K562 (cell line): ENCODE data around the gene AP3B1. TPM values are rescaled to one million over a fixed set of nuclear protein-coding genes. Genes with fewer than 3 reads are reported as not detected.

Source experiments
- CREM ChIP-seq: IDR thresholded peaks from 2 replicates; pipeline ENCODE4 v1.6.1; 2014; ENCODE audit warnings: antibody characterized with exemption, low read depth
- GTF2F1 ChIP-seq: IDR thresholded peaks from 2 replicates; pipeline ENCODE4 v1.6.1; 2011; ENCODE audit warnings: low read depth, low read length, improper control_type of control experiment
- GTF3C2 ChIP-seq: IDR thresholded peaks from 3 replicates; pipeline ENCODE4 v1.6.1; 2011; ENCODE audit warnings: borderline replicate concordance, mild to moderate bottlenecking, moderate library complexity; ENCODE audit not compliant: insufficient read length; ENCODE audit errors: extremely low read depth
- MED1 ChIP-seq: sonication (generic); formaldehyde crosslinking; IDR thresholded peaks from 2 replicates; pipeline ENCODE4 v1.8.1; 2023; ENCODE audit warnings: missing genetic modification reagents, borderline replicate concordance
- MITF ChIP-seq: IDR thresholded peaks from 2 replicates; pipeline ENCODE4 v1.6.1; 2014; ENCODE audit warnings: antibody characterized with exemption
- PHF20 ChIP-seq: fragments of 450-650 bp; IDR thresholded peaks from 2 replicates; pipeline ENCODE4 v1.6.1; 2018; ENCODE audit not compliant: partially characterized antibody
- POLR2AphosphoS5 ChIP-seq: IDR thresholded peaks from 2 replicates; pipeline ENCODE4 v1.6.1; 2011; ENCODE audit warnings: mild to moderate bottlenecking, low read depth, low read length, moderate library complexity; ENCODE audit not compliant: control insufficient read depth, insufficient read depth
- POLR2B ChIP-seq: fragments of 450-650 bp; IDR thresholded peaks from 2 replicates; pipeline ENCODE4 v1.6.1; 2018; ENCODE audit warnings: low read depth; ENCODE audit not compliant: partially characterized antibody
- POLR2H ChIP-seq: IDR thresholded peaks from 2 replicates; pipeline ENCODE4 v1.6.1; 2016; ENCODE audit warnings: missing genetic modification characterization, low read depth, mild to moderate bottlenecking, control low read depth, missing compliant biosample characterization, moderate library complexity
- POLR3G ChIP-seq: IDR thresholded peaks from 2 replicates; pipeline ENCODE4 v1.6.1; 2011; ENCODE audit not compliant: insufficient read length, insufficient replicate concordance; ENCODE audit errors: extremely low read depth
- PRMT5 ChIP-seq: sonication (generic); formaldehyde crosslinking; IDR thresholded peaks from 2 replicates; pipeline ENCODE4 v1.5.0; 2020; ENCODE audit warnings: missing genetic modification reagents
- STAT5A ChIP-seq: IDR thresholded peaks from 2 replicates; pipeline ENCODE4 v1.6.1; 2012; ENCODE audit warnings: low read length, inconsistent platforms, borderline replicate concordance
- TAF1 ChIP-seq: IDR thresholded peaks from 2 replicates; pipeline ENCODE4 v1.6.1; 2011; ENCODE audit warnings: mild to moderate bottlenecking, low read length, moderate library complexity; ENCODE audit not compliant: insufficient read depth, control insufficient read depth, severe bottlenecking; ENCODE audit errors: extremely low read depth
- ZBTB2 ChIP-seq: fragments of 450-650 bp; IDR thresholded peaks from 2 replicates; pipeline ENCODE4 v1.6.1; 2016; ENCODE audit warnings: antibody characterized with exemption
- ZNF274 ChIP-seq: IDR thresholded peaks from 2 replicates; pipeline ENCODE4 v1.6.1; 2011; ENCODE audit warnings: low read depth, mild to moderate bottlenecking, low read length, moderate library complexity, borderline replicate concordance
- ZNF609 ChIP-seq: sonication (generic); formaldehyde crosslinking; IDR thresholded peaks from 2 replicates; pipeline ENCODE4 v1.8.1; 2023; ENCODE audit warnings: missing genetic modification reagents, mild to moderate bottlenecking, borderline replicate concordance
- polyA plus RNA-seq, 8 experiments: library from polyadenylated mRNA; depleted of rRNA in 4 of 8; stranded (reverse) in 5 of 8; unstranded in 3 of 8; fragments of >200 nt; fragmentation: Nextera tagmentation in 2 of 8; fragmentation: Illumina TruSeq in 1 of 8; extraction: Ambion mirVana in 2 of 8; extraction: Trizol in 1 of 8; gene quantifications; 2 replicates each; pipeline versions ENCODE4 v1.2.1 to v1.2.3, GENCODE V29; 2011 to 2014; ENCODE audit warnings: inconsistent platforms in 1 of 8, missing spikeins in 1 of 8
- total RNA-seq, 7 experiments: library from RNA; depleted of rRNA in 6 of 7; stranded (reverse); fragments of >200 nt in 6 of 7; fragmentation: Illumina TruSeq in 2 of 7; extraction: Trizol in 2 of 7; gene quantifications; 2 replicates each; pipeline versions ENCODE4 v1.2.1 to v1.2.3, GENCODE V29; 2011 to 2021; ENCODE audit warnings: low replicate concordance in 1 of 7

Gene AP3B1
- total and polyA plus RNA-seq, 9 of the 15 experiments (the other 6 are each of a cell fraction or from before 2014, with no cell fraction given): 21.1 to 61.8 (median 42.2) TPM

GRCh38 chr5:78294248-78295034 lies at the start of gene AP3B1 (continued):
- TF ChIP-seq GTF3C2 (peak; percentile 6), POLR3G (no peak), ZBTB2 (peak; percentile 99), CREM (peak; percentile 84), POLR2H (tag) (peak; percentile 81), MITF (no peak), GTF2F1 (0 out of 2 replicates have a peak, but pooled peaks have one; percentile 30), ZNF274 (no peak), PRMT5 (CRISPR knock-in tag) (no peak), TAF1 (peak; percentile 96), MED1 (no peak), STAT5A (0 out of 2 replicates have a peak, but pooled peaks have one; percentile 8), ZNF609 (CRISPR knock-in tag) (no peak), POLR2AphosphoS5 (peak; percentile 87), POLR2B (peak; percentile 96), PHF20 (peak; percentile 60)
